GM23338 (cell line): Measurements from ENCODE around the gene TRPM3.

Experiments used
- CREB1 ChIP-seq: fragments of 250-450 bp; sonication (Bioruptor Pico); IDR thresholded peaks from 2 replicates; pipeline ENCODE4 v1.5.0; 2020; ENCODE audit warnings: low read depth, mild to moderate bottlenecking, moderate library complexity
- EZH2 ChIP-seq: fragments of 200-600 bp; sonication (generic); IDR thresholded peaks from one replicate; pipeline ENCODE4 v1.8.0; 2017; ENCODE audit warnings: antibody characterized with exemption, mild to moderate bottlenecking, low read depth; ENCODE audit not compliant: unreplicated experiment
- EZH2phosphoT487 ChIP-seq: fragments of 200-600 bp; sonication (generic); IDR thresholded peaks from one replicate; pipeline ENCODE4 v1.8.1; 2018; ENCODE audit warnings: antibody characterized with exemption; ENCODE audit not compliant: unreplicated experiment
- JUNB ChIP-seq: IDR thresholded peaks from one replicate; pipeline ENCODE4 v1.6.1; 2016; ENCODE audit warnings: antibody characterized with exemption; ENCODE audit not compliant: unreplicated experiment
- POLR2AphosphoS5 ChIP-seq: IDR thresholded peaks from 2 replicates; pipeline ENCODE4 v1.6.1; 2016; ENCODE audit warnings: antibody characterized with exemption, low read depth
- STAT1 ChIP-seq: IDR thresholded peaks from one replicate; pipeline ENCODE4 v1.6.1; 2016; ENCODE audit warnings: antibody characterized with exemption; ENCODE audit not compliant: unreplicated experiment
- ZNF331 ChIP-seq: fragments of 250-450 bp; sonication (Bioruptor Pico); IDR thresholded peaks from 2 replicates; pipeline ENCODE4 v1.5.0; 2020; ENCODE audit warnings: low read depth, mild to moderate bottlenecking, moderate library complexity
- TF ChIP-seq, protein P1 (sequence below), 2 experiments: fragments of 200-600 bp in 1 of 2; sonication (generic) in 1 of 2; conservative IDR thresholded peaks; 2 replicates each; pipeline versions ENCODE4 v1.5.1 to v1.6.1; 2016 to 2017; ENCODE audit warnings: antibody characterized with exemption in 2 of 2, low read depth in 2 of 2, mild to moderate bottlenecking in 2 of 2, moderate library complexity in 1 of 2
- TF ChIP-seq, protein P2 (sequence below): IDR thresholded peaks from one replicate; pipeline ENCODE4 v1.6.1; 2018; ENCODE audit warnings: antibody characterized with exemption; ENCODE audit not compliant: unreplicated experiment
- TF ChIP-seq, protein P3 (sequence below): IDR thresholded peaks from 2 replicates; pipeline ENCODE4 v1.6.1; 2016; ENCODE audit warnings: antibody characterized with exemption
- TF ChIP-seq, protein P4 (sequence below): fragments of 250-450 bp; sonication (Bioruptor Pico); IDR thresholded peaks from 2 replicates; pipeline ENCODE4 v1.5.0; 2020; ENCODE audit warnings: mild to moderate bottlenecking, moderate library complexity

DNA sequence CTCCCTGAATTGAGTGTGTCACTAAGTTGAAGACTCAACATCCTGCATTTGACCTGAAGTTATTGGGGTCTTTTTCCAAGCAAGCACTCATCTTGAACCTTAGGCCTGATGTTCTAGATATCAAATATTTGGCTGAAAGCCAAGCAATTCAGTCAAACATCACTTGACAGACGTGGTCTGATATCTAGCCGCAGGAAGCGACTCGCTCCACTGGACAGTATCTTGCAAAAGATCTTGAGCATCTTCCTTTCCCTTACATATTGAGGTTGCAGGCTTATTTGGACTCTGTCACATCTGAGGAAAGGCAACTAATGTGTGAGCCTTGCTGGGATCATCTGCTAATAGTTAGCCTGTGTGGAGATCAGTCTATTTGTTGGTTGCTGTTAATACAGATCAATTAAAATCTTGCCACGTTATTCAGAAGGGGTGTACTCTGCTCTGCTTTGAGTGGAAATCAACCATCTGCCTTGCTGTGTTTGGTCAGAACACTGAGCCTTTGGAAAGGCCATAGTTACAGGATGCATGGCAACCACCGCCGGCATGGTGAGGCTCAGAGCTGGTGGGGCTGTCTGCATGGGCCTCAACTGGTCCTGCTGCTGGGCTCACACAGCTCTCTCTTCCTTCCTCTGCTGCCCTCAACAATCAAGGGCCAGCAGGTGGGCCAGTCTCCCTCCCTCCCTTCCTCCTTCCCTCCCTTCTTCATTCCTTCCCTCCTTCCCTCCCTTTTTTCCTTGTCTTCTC is 540.0 kb downstream of the TRPM3 start:
- TF ChIP-seq, protein P1, sequence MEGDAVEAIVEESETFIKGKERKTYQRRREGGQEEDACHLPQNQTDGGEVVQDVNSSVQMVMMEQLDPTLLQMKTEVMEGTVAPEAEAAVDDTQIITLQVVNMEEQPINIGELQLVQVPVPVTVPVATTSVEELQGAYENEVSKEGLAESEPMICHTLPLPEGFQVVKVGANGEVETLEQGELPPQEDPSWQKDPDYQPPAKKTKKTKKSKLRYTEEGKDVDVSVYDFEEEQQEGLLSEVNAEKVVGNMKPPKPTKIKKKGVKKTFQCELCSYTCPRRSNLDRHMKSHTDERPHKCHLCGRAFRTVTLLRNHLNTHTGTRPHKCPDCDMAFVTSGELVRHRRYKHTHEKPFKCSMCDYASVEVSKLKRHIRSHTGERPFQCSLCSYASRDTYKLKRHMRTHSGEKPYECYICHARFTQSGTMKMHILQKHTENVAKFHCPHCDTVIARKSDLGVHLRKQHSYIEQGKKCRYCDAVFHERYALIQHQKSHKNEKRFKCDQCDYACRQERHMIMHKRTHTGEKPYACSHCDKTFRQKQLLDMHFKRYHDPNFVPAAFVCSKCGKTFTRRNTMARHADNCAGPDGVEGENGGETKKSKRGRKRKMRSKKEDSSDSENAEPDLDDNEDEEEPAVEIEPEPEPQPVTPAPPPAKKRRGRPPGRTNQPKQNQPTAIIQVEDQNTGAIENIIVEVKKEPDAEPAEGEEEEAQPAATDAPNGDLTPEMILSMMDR (conservative IDR thresholded peaks at IDR 0.05; ENCODE audit: low read depth in 2 of 2): no peak
- TF ChIP-seq, protein P2, sequence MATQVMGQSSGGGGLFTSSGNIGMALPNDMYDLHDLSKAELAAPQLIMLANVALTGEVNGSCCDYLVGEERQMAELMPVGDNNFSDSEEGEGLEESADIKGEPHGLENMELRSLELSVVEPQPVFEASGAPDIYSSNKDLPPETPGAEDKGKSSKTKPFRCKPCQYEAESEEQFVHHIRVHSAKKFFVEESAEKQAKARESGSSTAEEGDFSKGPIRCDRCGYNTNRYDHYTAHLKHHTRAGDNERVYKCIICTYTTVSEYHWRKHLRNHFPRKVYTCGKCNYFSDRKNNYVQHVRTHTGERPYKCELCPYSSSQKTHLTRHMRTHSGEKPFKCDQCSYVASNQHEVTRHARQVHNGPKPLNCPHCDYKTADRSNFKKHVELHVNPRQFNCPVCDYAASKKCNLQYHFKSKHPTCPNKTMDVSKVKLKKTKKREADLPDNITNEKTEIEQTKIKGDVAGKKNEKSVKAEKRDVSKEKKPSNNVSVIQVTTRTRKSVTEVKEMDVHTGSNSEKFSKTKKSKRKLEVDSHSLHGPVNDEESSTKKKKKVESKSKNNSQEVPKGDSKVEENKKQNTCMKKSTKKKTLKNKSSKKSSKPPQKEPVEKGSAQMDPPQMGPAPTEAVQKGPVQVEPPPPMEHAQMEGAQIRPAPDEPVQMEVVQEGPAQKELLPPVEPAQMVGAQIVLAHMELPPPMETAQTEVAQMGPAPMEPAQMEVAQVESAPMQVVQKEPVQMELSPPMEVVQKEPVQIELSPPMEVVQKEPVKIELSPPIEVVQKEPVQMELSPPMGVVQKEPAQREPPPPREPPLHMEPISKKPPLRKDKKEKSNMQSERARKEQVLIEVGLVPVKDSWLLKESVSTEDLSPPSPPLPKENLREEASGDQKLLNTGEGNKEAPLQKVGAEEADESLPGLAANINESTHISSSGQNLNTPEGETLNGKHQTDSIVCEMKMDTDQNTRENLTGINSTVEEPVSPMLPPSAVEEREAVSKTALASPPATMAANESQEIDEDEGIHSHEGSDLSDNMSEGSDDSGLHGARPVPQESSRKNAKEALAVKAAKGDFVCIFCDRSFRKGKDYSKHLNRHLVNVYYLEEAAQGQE: no peak
- no peak for TF ChIP-seq JUNB
- TF ChIP-seq EZH2phosphoT487: no peak
- no peak for TF ChIP-seq POLR2AphosphoS5
- no peak for TF ChIP-seq EZH2
- TF ChIP-seq STAT1: no peak
- TF ChIP-seq, protein P3, sequence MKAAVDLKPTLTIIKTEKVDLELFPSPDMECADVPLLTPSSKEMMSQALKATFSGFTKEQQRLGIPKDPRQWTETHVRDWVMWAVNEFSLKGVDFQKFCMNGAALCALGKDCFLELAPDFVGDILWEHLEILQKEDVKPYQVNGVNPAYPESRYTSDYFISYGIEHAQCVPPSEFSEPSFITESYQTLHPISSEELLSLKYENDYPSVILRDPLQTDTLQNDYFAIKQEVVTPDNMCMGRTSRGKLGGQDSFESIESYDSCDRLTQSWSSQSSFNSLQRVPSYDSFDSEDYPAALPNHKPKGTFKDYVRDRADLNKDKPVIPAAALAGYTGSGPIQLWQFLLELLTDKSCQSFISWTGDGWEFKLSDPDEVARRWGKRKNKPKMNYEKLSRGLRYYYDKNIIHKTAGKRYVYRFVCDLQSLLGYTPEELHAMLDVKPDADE: no peak
- no peak for TF ChIP-seq CREB1 (CRISPR knock-in tag)
- TF ChIP-seq ZNF331 (CRISPR knock-in tag): no peak
- TF ChIP-seq, protein P4, sequence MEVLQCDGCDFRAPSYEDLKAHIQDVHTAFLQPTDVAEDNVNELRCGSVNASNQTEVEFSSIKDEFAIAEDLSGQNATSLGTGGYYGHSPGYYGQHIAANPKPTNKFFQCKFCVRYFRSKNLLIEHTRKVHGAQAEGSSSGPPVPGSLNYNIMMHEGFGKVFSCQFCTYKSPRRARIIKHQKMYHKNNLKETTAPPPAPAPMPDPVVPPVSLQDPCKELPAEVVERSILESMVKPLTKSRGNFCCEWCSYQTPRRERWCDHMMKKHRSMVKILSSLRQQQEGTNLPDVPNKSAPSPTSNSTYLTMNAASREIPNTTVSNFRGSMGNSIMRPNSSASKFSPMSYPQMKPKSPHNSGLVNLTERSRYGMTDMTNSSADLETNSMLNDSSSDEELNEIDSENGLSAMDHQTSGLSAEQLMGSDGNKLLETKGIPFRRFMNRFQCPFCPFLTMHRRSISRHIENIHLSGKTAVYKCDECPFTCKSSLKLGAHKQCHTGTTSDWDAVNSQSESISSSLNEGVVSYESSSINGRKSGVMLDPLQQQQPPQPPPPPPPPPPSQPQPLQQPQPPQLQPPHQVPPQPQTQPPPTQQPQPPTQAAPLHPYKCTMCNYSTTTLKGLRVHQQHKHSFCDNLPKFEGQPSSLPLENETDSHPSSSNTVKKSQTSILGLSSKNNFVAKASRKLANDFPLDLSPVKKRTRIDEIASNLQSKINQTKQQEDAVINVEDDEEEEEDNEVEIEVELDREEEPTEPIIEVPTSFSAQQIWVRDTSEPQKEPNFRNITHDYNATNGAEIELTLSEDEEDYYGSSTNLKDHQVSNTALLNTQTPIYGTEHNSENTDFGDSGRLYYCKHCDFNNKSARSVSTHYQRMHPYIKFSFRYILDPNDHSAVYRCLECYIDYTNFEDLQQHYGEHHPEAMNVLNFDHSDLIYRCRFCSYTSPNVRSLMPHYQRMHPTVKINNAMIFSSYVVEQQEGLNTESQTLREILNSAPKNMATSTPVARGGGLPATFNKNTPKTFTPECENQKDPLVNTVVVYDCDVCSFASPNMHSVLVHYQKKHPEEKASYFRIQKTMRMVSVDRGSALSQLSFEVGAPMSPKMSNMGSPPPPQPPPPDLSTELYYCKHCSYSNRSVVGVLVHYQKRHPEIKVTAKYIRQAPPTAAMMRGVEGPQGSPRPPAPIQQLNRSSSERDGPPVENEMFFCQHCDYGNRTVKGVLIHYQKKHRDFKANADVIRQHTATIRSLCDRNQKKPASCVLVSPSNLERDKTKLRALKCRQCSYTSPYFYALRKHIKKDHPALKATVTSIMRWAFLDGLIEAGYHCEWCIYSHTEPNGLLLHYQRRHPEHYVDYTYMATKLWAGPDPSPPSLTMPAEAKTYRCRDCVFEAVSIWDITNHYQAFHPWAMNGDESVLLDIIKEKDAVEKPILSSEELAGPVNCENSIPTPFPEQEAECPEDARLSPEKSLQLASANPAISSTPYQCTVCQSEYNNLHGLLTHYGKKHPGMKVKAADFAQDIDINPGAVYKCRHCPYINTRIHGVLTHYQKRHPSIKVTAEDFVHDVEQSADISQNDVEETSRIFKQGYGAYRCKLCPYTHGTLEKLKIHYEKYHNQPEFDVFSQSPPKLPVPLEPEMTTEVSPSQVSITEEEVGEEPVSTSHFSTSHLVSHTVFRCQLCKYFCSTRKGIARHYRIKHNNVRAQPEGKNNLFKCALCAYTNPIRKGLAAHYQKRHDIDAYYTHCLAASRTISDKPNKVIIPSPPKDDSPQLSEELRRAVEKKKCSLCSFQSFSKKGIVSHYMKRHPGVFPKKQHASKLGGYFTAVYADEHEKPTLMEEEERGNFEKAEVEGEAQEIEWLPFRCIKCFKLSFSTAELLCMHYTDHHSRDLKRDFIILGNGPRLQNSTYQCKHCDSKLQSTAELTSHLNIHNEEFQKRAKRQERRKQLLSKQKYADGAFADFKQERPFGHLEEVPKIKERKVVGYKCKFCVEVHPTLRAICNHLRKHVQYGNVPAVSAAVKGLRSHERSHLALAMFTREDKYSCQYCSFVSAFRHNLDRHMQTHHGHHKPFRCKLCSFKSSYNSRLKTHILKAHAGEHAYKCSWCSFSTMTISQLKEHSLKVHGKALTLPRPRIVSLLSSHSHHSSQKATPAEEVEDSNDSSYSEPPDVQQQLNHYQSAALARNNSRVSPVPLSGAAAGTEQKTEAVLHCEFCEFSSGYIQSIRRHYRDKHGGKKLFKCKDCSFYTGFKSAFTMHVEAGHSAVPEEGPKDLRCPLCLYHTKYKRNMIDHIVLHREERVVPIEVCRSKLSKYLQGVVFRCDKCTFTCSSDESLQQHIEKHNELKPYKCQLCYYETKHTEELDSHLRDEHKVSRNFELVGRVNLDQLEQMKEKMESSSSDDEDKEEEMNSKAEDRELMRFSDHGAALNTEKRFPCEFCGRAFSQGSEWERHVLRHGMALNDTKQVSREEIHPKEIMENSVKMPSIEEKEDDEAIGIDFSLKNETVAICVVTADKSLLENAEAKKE (CRISPR knock-in tag): no peak
